Kidney epithelial cell (primary cell): ENCODE measurements around the gene DMAC2L. TPM values are rescaled to one million over a fixed set of nuclear protein-coding genes. Genes with fewer than 3 reads are reported as not detected.

Experiments
- DNase-seq: peaks from one replicate; pipeline ENCODE4 v3.0.0-alpha.2; 2010; ENCODE audit warnings: low read depth
- H3K27me3 ChIP-seq: 2 replicates; pipeline ENCODE4 v1.6.0; 2011; ENCODE audit warnings: low read length; ENCODE audit not compliant: control insufficient read depth, insufficient read depth
- H3K36me3 ChIP-seq: 2 replicates; pipeline ENCODE4 v1.5.1; 2011; ENCODE audit warnings: low read length; ENCODE audit not compliant: control insufficient read depth, insufficient read depth
- H3K4me3 ChIP-seq: 2 replicates; pipeline ENCODE4 v1.5.1; 2011; ENCODE audit warnings: low read depth, mild to moderate bottlenecking, control low read depth, low read length
- total RNA-seq: library from RNA; depleted of rRNA; stranded (reverse); fragments of >200 nt; gene quantifications from 2 replicates; pipeline ENCODE4 v1.2.3, GENCODE V29; 2015
- TF ChIP-seq, protein P1 (sequence below): IDR thresholded peaks from 2 replicates; pipeline ENCODE4 v1.5.1; 2011; ENCODE audit warnings: mild to moderate bottlenecking, moderate library complexity, low read length, control low read depth, inconsistent platforms; ENCODE audit not compliant: insufficient read depth, poor library complexity, severe bottlenecking

DMAC2L gene
- total RNA-seq, 1 donor from 2014 or later: 27.5 TPM

DNA sequence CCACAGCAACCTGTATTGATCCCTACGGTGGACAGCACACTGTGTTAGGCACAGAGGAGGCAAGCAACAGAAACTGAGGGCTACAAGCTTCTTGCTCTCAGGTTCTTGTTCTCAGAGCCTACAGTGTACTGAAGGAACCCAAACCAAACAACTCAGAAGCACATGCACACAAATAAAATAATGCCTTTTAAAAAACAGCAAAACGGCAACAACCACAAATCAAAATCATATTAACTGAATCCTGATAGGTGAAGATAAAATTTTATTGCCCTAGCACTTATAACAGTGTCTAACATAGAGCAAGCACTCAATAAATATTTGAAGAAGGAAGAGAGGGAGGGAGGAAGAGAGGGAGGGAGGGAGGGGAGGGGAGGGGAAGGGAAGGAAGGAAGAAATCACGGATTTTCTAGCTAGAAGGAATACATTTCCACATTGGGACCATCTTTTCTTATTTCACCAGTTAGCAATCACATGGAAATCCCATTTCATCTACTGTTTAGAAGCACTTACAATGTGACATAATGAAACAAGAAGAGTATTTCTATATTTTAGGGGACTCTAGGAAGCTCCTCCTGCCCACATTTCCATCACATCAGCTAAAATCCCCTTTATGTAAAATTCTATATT is 27.2 kb downstream of the DMAC2L start:
- DNase-seq: no peak
- no peaks in the 10 kb centered on the region for H3K27me3 ChIP-seq
- H3K36me3 ChIP-seq: no peaks in the 10 kb centered on the region
- TF ChIP-seq, protein P1, sequence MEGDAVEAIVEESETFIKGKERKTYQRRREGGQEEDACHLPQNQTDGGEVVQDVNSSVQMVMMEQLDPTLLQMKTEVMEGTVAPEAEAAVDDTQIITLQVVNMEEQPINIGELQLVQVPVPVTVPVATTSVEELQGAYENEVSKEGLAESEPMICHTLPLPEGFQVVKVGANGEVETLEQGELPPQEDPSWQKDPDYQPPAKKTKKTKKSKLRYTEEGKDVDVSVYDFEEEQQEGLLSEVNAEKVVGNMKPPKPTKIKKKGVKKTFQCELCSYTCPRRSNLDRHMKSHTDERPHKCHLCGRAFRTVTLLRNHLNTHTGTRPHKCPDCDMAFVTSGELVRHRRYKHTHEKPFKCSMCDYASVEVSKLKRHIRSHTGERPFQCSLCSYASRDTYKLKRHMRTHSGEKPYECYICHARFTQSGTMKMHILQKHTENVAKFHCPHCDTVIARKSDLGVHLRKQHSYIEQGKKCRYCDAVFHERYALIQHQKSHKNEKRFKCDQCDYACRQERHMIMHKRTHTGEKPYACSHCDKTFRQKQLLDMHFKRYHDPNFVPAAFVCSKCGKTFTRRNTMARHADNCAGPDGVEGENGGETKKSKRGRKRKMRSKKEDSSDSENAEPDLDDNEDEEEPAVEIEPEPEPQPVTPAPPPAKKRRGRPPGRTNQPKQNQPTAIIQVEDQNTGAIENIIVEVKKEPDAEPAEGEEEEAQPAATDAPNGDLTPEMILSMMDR: no peak
- H3K4me3 ChIP-seq: no peak overlapping the region

DNA sequence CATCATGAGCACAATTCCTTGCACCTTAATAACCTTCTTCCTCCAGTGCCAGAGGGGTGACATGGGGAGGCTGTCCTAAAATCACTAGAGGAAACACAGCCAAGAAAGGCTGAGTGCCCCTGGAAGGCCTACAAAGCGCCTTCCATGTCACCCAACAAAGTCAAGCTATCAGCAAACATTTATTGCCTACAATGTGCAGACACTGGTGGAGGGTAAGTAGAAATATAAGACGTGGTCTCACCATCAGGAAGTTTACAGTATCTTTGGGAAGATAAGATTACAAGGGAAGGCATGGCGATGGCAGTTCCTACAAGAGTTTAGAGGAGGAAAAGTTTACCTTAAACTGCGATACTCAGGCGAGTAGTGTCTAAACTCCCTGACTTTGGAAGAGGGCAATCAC is 27.9 kb downstream of the DMAC2L start:
- no peaks in the 10 kb centered on the region for H3K27me3 ChIP-seq
- H3K4me3 ChIP-seq: no peak overlapping the region
- TF ChIP-seq, protein P1: no peak
- DNase-seq: no peak
- H3K36me3 ChIP-seq: no peaks in the 10 kb centered on the region

DNA sequence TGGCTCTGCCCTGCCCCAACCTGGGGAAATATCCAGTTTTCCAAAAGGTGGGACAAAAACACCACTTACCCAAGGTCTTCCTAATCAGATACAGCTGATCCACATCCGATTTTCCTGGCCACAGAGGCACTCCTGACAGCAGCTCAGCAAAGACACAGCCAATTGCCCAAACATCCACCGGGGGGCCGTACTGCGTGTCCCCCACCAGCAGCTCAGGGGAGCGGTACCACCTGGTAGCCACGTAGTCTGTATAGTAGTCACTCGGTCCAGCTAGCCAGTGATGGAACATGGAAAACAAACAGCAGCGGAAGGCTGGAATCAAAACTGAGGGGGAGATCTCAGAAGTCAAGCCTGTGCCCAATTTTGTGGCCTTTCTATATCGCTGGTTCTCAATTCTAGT is 28.8 kb downstream of the DMAC2L start:
- H3K27me3 ChIP-seq: no peaks in the 10 kb centered on the region
- H3K36me3 ChIP-seq: no peaks in the 10 kb centered on the region
- DNase-seq: no peak
- H3K4me3 ChIP-seq: no peak overlapping the region
- TF ChIP-seq, protein P1: no peak

DNA sequence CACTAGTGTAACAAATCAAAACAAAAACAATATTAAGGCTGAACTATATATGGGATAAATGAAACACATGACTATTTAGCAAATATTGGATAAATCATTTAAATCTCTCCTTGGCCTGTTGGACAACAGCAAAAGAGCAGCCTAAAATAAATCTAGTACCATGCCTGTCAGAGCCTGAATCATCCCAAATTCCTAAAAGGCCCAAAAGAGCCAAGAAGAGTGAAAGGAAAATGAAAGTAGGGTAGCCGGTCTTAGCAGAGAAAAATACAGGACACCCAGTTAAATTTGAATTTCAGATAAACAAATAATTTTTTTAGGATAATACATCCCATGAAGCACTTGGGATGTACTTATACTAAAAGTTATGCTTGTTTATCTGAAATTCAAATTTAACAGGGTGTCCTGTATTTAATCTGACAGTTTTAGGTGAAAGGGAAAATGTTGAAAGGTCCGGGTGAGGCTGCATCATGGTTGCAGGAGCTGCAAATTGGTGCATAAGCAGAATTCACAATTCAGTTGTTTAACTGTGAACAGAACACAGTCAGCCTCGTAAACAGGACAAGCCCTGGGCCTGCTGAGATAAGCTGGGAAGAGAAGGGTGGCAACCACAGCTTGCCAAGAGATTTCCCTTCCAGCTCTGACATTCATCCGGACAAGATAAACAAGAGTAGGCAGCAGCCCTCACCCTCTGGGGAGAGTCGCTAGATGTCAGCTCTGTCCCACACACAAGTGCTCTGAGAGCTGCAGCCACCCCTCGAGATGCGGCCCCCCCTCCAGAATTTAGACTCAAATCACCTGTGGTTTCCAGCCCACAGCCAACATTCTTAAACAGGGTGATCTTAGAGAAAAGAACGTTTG is 30.3 kb downstream of the DMAC2L start:
- H3K27me3 ChIP-seq: no peaks in the 10 kb centered on the region
- TF ChIP-seq, protein P1: peak; percentile 51
- no peaks in the 10 kb centered on the region for H3K36me3 ChIP-seq
- DNase-seq: no peak
- no peak overlapping the region for H3K4me3 ChIP-seq

DNA sequence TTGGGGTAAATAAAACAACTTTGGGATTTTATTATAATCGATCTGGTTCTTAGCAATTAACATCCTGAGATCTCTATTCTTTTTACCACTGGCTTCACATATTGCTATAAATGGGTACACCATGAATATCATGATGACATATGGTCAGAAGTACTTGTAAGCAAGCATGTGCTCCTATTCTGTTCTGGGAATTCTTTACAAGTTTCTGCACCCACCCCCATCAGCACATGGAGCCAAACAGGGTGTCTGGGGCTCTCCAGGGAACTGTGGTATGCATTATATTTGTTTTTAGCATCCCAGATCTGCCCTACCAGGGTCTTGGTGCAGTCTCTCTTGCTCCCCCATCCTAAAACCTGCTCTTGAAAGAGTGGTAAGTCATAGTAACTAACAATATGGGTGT is 31.3 kb downstream of the DMAC2L start:
- Histone ChIP-seq H3K36me3 (no peaks in the 10 kb centered on the region), H3K27me3 (no peaks in the 10 kb centered on the region), H3K4me3 (no peak overlapping the region)
- TF ChIP-seq, protein P1: no peak
- DNase-seq: no peak
